Osteocyte (in vitro differentiated cells): ENCODE measurements around the gene PEX14. TPM values are rescaled to one million over a fixed set of nuclear protein-coding genes. Genes with fewer than 3 reads are reported as not detected.

Experiments used
- DNase-seq: peaks from one replicate; pipeline ENCODE4 v3.0.0; 2021; ENCODE audit warnings: mixed read lengths; ENCODE audit not compliant: unreplicated experiment; ENCODE audit errors: extremely low spot score
- H3K27ac Mint-ChIP-seq: one replicate; pipeline ENCODE4 v1.8.0; 2021; ENCODE audit warnings: mild to moderate bottlenecking, mixed read lengths; ENCODE audit not compliant: unreplicated experiment
- H3K27me3 Mint-ChIP-seq: one replicate; pipeline ENCODE4 v1.8.0; 2021; ENCODE audit warnings: mixed read lengths; ENCODE audit not compliant: unreplicated experiment
- H3K36me3 Mint-ChIP-seq: one replicate; pipeline ENCODE4 v1.8.0; 2021; ENCODE audit warnings: mixed read lengths; ENCODE audit not compliant: unreplicated experiment
- H3K4me1 Mint-ChIP-seq: one replicate; pipeline ENCODE4 v1.8.0; 2021; ENCODE audit warnings: mixed read lengths; ENCODE audit not compliant: unreplicated experiment
- H3K4me3 Mint-ChIP-seq: one replicate; pipeline ENCODE4 v1.8.0; 2021; ENCODE audit warnings: mild to moderate bottlenecking, moderate library complexity, mixed read lengths; ENCODE audit not compliant: unreplicated experiment
- H3K9me3 Mint-ChIP-seq: one replicate; pipeline ENCODE4 v1.8.0; 2021; ENCODE audit warnings: mixed read lengths; ENCODE audit not compliant: unreplicated experiment
- CTCF ChIP-seq: fragments of 200-600 bp; sonication (generic); IDR thresholded peaks from 2 replicates; pipeline ENCODE4 v1.5.0; 2021; ENCODE audit warnings: antibody characterized with exemption, mild to moderate bottlenecking, moderate library complexity
- total RNA-seq: library from RNA; stranded (reverse); gene quantifications from 2 replicates; pipeline ENCODE4 v1.2.1, GENCODE V29; 2021

PEX14 gene
- total RNA-seq, 1 donor from 2014 or later = 22.2 TPM

DNA sequence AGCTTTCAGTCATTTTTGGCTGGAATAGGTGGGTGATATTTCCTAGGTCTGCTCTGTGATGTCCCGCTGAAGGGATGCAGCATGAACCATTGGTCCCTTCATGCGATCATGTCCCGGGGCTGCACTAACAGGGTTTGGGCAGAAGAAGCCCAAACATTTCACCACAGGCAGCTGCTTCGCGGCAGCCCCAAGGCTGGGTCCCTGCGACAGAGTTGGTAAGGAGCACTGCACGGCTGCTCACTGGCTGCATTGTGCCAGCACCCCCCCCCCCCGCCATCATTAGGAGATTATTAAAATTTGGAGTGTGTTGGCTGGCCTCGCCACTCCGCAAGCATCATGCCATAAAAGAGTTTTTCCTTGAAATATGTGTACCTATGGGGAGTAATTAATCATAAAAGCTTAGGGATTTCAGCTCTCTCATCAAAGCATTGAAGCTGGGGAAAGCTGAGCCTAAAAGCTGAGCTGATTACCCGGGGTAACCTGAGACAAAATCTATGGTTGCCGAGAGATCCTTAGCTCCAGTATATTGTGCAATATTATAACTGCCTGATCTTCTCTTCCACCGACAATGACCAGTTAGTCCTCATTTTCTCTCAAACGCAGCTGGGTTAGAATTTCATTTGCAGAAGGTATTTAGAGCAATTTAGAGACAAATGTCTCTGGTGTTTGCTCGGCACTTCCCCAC, 62.5 kb downstream of the PEX14 start:
- H3K27ac Mint-ChIP-seq = no peak overlapping the region
- peaks cover 17% of the 10 kb centered on the region for H3K4me1 Mint-ChIP-seq
- H3K27me3 Mint-ChIP-seq = no peaks in the 10 kb centered on the region
- no peak overlapping the region for H3K4me3 Mint-ChIP-seq
- H3K9me3 Mint-ChIP-seq = no peaks in the 10 kb centered on the region
- DNase-seq = no peak
- H3K36me3 Mint-ChIP-seq = peaks cover 18% of the 10 kb centered on the region
- TF ChIP-seq CTCF = no peak

DNA sequence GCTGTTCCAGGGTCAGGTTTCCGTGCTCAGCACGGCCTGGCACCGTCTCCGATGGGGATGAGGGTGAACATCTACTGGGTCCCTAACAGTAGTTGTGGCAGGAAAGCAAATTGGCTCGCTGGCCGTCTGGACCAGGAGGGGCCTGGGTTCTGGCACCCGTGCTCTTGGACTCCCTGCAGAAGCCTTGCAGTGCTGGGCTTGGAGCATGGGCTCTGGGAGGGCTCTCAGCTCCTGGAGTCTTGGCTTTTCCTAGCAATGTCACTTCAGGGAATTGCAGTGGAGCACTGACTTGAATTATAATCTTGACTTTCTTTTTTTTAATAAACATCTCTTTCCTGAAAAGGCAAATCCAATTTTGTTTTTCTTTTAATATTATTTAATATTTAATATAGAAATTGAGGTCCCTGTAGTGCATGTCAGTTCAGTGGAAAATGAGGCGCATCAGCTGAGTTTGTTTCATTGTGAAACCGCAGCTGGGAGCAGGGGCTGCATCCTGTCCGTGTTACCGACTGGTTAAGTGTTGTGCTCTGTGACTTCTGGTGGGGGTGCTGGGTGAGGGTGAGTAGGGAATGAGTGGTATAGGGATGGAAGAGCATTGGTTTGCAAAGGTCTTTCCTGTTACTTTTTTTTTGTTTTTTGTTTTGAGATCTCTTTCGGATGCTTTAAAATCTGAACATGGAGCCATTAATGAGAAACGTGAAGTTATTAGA, 64.1 kb downstream of the PEX14 start:
- Mint-ChIP-seq H3K4me3 (no peak overlapping the region), H3K27me3 (no peaks in the 10 kb centered on the region), H3K4me1 (peaks cover 17% of the 10 kb centered on the region), H3K36me3 (peaks cover 19% of the 10 kb centered on the region), H3K27ac (no peak overlapping the region), H3K9me3 (no peaks in the 10 kb centered on the region)
- TF ChIP-seq CTCF = no peak
- no peak for DNase-seq

- H3K4me1 Mint-ChIP-seq = peaks cover 17% of the 10 kb centered on the region
- H3K36me3 Mint-ChIP-seq = peaks cover 19% of the 10 kb centered on the region
- H3K9me3 Mint-ChIP-seq = no peaks in the 10 kb centered on the region
- no peak overlapping the region for H3K4me3 Mint-ChIP-seq
- no peak for DNase-seq
- no peak overlapping the region for H3K27ac Mint-ChIP-seq
- TF ChIP-seq CTCF = no peak
- no peaks in the 10 kb centered on the region for H3K27me3 Mint-ChIP-seq
Observed at GRCh38 chr1:10539411-10540043, 64.8 kb downstream of the PEX14 start.

- DNase-seq = no peak
- Mint-ChIP-seq H3K9me3 (no peaks in the 10 kb centered on the region), H3K27ac (no peak overlapping the region), H3K4me1 (peaks cover 17% of the 10 kb centered on the region), H3K36me3 (peaks cover 19% of the 10 kb centered on the region), H3K4me3 (no peak overlapping the region), H3K27me3 (no peaks in the 10 kb centered on the region)
- no peak for TF ChIP-seq CTCF
Observed at GRCh38 chr1:10540277-10541005, 65.7 kb downstream of the PEX14 start.
